ENCODE measurements around the gene KRT7. TPM values are rescaled to one million over a fixed set of nuclear protein-coding genes. Genes with fewer than 3 reads are reported as not detected.

Gene KRT7
- 0.66 and 2.2 TPM in 2 replicates for total RNA-seq

GRCh38 chr12:52232674-52233461, at the start of gene KRT7:
Gene KRT7 (plus strand): TSS chr12:52233243. CDS start chr12:52233297, 54 bp downstream.

GRCh38 chr12:52191841-52192791, 40.9 kb upstream of the KRT7 start, which contains the start of gene KRT80:
Gene KRT80 (minus strand): TSS chr12:52192014. CDS start chr12:52191902, 112 bp downstream.

GRCh38 chr12:52274521-52275120, 41.6 kb downstream of the KRT7 start, which contains the start of gene KRT86:
Gene KRT86 (plus strand): TSS chr12:52274645. CDS start chr12:52301917, 27,272 bp downstream.

DNA sequence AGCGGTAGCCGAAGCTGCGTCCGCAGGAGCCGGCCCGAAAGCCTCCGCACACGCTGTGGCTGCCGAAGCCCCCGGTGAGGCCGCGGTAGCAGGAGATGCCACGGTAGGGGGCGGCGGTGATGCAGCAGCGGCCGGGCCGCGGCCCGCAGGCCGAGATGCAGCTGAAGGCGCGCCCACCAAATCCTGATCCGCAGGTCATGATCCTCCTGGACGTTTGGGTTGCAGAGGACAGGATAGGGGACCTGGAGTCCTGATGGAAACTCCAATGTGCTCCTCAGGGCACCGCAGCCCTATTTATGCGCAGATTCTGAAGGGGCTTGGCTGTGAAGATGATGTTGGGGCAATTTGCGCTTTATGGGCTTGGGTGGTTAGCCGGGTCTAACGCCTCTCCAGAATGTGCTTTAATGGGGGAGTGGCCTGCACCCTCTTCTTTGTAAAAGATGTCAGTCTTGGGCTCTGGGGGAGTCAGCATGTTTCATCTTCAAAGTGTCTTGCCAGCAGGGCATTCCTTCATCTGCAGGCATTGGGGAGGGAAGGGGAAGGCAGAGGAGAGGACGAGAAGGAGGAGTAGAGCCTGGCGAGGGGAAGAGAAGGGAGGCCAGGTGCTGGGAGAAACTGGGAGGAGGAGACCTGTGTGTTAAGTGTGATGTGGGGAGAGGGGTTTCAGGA, 58.4 kb downstream of the KRT7 start, which contains the start of gene KRT81:
Gene KRT81, minus strand, starts transcription at position 268 of the 669 bp plus-strand sequence. Its CDS starts 69 bp downstream, at position 199.

Other genes starting within 250 kb of the KRT7 start
- 11.2 and 13.0 TPM in 2 replicates for gene TAMALIN, start 226.3 kb upstream of the KRT7 start, total RNA-seq
- gene NR4A1, start 181.8 kb upstream of the KRT7 start, total RNA-seq: 3.9 and 5.8 TPM in 2 replicates
- 101 and 102 TPM in 2 replicates for gene ATG101, start 163.3 kb upstream of the KRT7 start, total RNA-seq
- gene SMIM41, start 153.5 kb upstream of the KRT7 start, total RNA-seq: 0.11 and 0.37 TPM in 2 replicates
- 0.11 and 0.25 TPM in 2 replicates for gene KRT80, start 41.2 kb upstream of the KRT7 start, total RNA-seq
- gene KRT86, start 41.4 kb downstream of the KRT7 start, total RNA-seq: under 0.01 TPM in 1 of 2 replicates, not detected in the other
- under 0.01 TPM in 1 of 2 replicates, not detected in the other for gene KRT81, start 58.3 kb downstream of the KRT7 start, total RNA-seq
- not detected in 2 replicates for gene KRT83, start 88.2 kb downstream of the KRT7 start, total RNA-seq
- not detected in 2 replicates for gene KRT85, start 134.2 kb downstream of the KRT7 start, total RNA-seq
- gene KRT84, start 152.4 kb downstream of the KRT7 start, total RNA-seq: not detected in 2 replicates
- gene KRT82, start 173.1 kb downstream of the KRT7 start, total RNA-seq: not detected in 2 replicates
- gene KRT75, start 201.1 kb downstream of the KRT7 start, total RNA-seq: not detected in 2 replicates
- under 0.01 TPM in 1 of 2 replicates, not detected in the other for gene KRT6B, start 218.9 kb downstream of the KRT7 start, total RNA-seq
- gene KRT6C, start 240.6 kb downstream of the KRT7 start, total RNA-seq: not detected in 2 replicates